IMR-90 (cell line): ENCODE results near the gene UGT1A1. TPM values are rescaled to one million over a fixed set of nuclear protein-coding genes. Genes with fewer than 3 reads are reported as not detected.

ENCODE experiments used
- ATAC-seq: fragments of 200-7000 bp; cut with Tn5 transposase; 2 replicates; pipeline ENCODE4 v1.9.1; 2020; ENCODE audit warnings: low read depth, mild to moderate bottlenecking, moderate library complexity
- BruUV-seq: library from RNA; stranded (reverse); fragments of 400-500 nt; replicated peaks from 2 replicates; lab custom pipeline; 2021; lab: Mats Ljungman, UMichigan
- CTCF ChIA-PET: fragments of 300-600 bp; formaldehyde crosslinking; extraction: SDS; loops from one replicate; lab custom pipeline; 2021; ENCODE audit warnings: antibody characterized with exemption; lab: Yijun Ruan, JAX
- POLR2A ChIA-PET: fragments of 300-600 bp; sonication (Branson Sonifier 250); formaldehyde crosslinking; loops from one replicate; lab custom pipeline; 2022; ENCODE audit warnings: antibody characterized with exemption; ENCODE audit not compliant: unreplicated experiment; lab: Charles Lee
- DNase-seq: peaks from one replicate; pipeline ENCODE4 v3.0.0; 2013
- H2AFZ ChIP-seq: replicated peaks from 2 replicates; pipeline ENCODE3; 2013; ENCODE audit warnings: low read length, mild to moderate bottlenecking; ENCODE audit not compliant: poor library complexity
- H2AK5ac ChIP-seq: 2 replicates; pipeline ENCODE4 v1.6.1; 2013; ENCODE audit warnings: low read depth, low read length, inconsistent platforms
- H2AK9ac ChIP-seq: replicated peaks from 2 replicates; pipeline ENCODE3; 2013; ENCODE audit warnings: mild to moderate bottlenecking, low read depth, low read length, moderate library complexity; ENCODE audit not compliant: poor library complexity
- H2BK120ac ChIP-seq: 2 replicates; pipeline ENCODE4 v1.6.1; 2013; ENCODE audit warnings: low read depth, low read length, inconsistent platforms
- H2BK15ac ChIP-seq: 3 replicates; pipeline ENCODE4 v1.6.1; 2013; ENCODE audit warnings: low read depth, low read length, inconsistent platforms
- H2BK20ac ChIP-seq: 2 replicates; pipeline ENCODE4 v1.6.1; 2013; ENCODE audit warnings: low read depth, mild to moderate bottlenecking, inconsistent platforms, low read length, moderate library complexity
- H2BK5ac ChIP-seq: 2 replicates; pipeline ENCODE4 v1.6.1; 2013; ENCODE audit warnings: mild to moderate bottlenecking, low read depth, low read length, inconsistent platforms; ENCODE audit not compliant: poor library complexity, severe bottlenecking
- H3K14ac ChIP-seq: replicated peaks from 2 replicates; pipeline ENCODE4 v1.6.1; 2013; ENCODE audit warnings: low read depth, low read length, inconsistent platforms
- H3K18ac ChIP-seq: 2 replicates; pipeline ENCODE4 v1.6.1; 2013; ENCODE audit warnings: low read depth, low read length, control low read depth
- H3K23ac ChIP-seq: 2 replicates; pipeline ENCODE4 v1.6.1; 2013; ENCODE audit warnings: low read depth, low read length, inconsistent platforms
- H3K27ac ChIP-seq: 2 replicates; pipeline ENCODE4 v1.5.1; 2013; ENCODE audit warnings: mild to moderate bottlenecking, control low read depth, low read length; ENCODE audit not compliant: insufficient read depth
- H3K27me3 ChIP-seq: 2 replicates; pipeline ENCODE4 v1.6.1; 2013; ENCODE audit warnings: low read length; ENCODE audit not compliant: control insufficient read depth, insufficient read depth
- H3K36me3 ChIP-seq: 2 replicates; pipeline ENCODE4 v1.6.1; 2013; ENCODE audit warnings: low read length, mixed read lengths; ENCODE audit not compliant: control insufficient read depth, insufficient read depth
- H3K4ac ChIP-seq: 2 replicates; pipeline ENCODE4 v1.6.1; 2013; ENCODE audit warnings: low read depth, low read length, inconsistent platforms
- H3K4me1 ChIP-seq: 2 replicates; pipeline ENCODE4 v1.6.1; 2013; ENCODE audit warnings: low read length, mixed read lengths; ENCODE audit not compliant: control insufficient read depth, insufficient read depth
- H3K4me2 ChIP-seq: 2 replicates; pipeline ENCODE4 v1.6.1; 2013; ENCODE audit warnings: low read depth, mild to moderate bottlenecking, control low read depth, low read length, moderate library complexity
- H3K4me3 ChIP-seq: 2 replicates; pipeline ENCODE4 v1.5.1; 2013; ENCODE audit warnings: low read depth, mild to moderate bottlenecking, control low read depth, low read length, moderate library complexity; ENCODE audit not compliant: insufficient read depth
- H3K56ac ChIP-seq: 2 replicates; pipeline ENCODE4 v1.6.1; 2013; ENCODE audit warnings: low read length, inconsistent platforms; ENCODE audit not compliant: insufficient read depth; ENCODE audit errors: extremely low read depth
- H3K79me1 ChIP-seq, 2 experiments: 2 replicates each; pipeline ENCODE4 v1.6.1; 2013; ENCODE audit warnings: low read length in 2 of 2, inconsistent platforms in 1 of 2, low read depth in 1 of 2
- H3K9ac ChIP-seq: 2 replicates; pipeline ENCODE4 v1.6.1; 2013; ENCODE audit warnings: low read depth, low read length, control low read depth
- H3K9me1 ChIP-seq: 2 replicates; pipeline ENCODE4 v1.6.1; 2013; ENCODE audit warnings: low read length, inconsistent platforms; ENCODE audit not compliant: insufficient read depth
- H3K9me3 ChIP-seq: 2 replicates; pipeline ENCODE4 v1.6.1; 2013; ENCODE audit warnings: low read length; ENCODE audit not compliant: control insufficient read depth, insufficient read depth
- H4K20me1 ChIP-seq: 2 replicates; pipeline ENCODE4 v1.6.1; 2013; ENCODE audit warnings: low read length, inconsistent platforms; ENCODE audit not compliant: insufficient read depth
- H4K5ac ChIP-seq: 2 replicates; pipeline ENCODE4 v1.6.1; 2013; ENCODE audit warnings: mild to moderate bottlenecking, low read depth, low read length, control low read depth
- H4K8ac ChIP-seq, 2 experiments: 2 replicates each; pipeline ENCODE4 v1.6.1; 2013; ENCODE audit warnings: low read depth in 2 of 2, low read length in 2 of 2, control low read depth in 1 of 2, inconsistent platforms in 1 of 2
- H4K91ac ChIP-seq: 2 replicates; pipeline ENCODE4 v1.6.1; 2013; ENCODE audit warnings: low read depth, low read length, inconsistent platforms; ENCODE audit not compliant: insufficient read depth
- BHLHE40 ChIP-seq: fragments of 150-350 bp; IDR thresholded peaks from 2 replicates; pipeline ENCODE4 v1.6.1; 2016; ENCODE audit warnings: mild to moderate bottlenecking, low read depth, low read length
- CEBPB ChIP-seq: IDR thresholded peaks from 2 replicates; pipeline ENCODE4 v1.6.1; 2012; ENCODE audit warnings: low read depth, low read length, improper control_type of control experiment
- CHD1 ChIP-seq: IDR thresholded peaks from 2 replicates; pipeline ENCODE4 v1.6.1; 2012; ENCODE audit warnings: low read depth, low read length, improper control_type of control experiment
- CTCF ChIP-seq: conservative IDR thresholded peaks from 2 replicates; pipeline ENCODE4 v1.5.1; 2012; ENCODE audit warnings: mild to moderate bottlenecking, low read depth, low read length, improper control_type of control experiment
- FOS ChIP-seq: fragments of 150-350 bp; IDR thresholded peaks from 2 replicates; pipeline ENCODE4 v1.6.1; 2016; ENCODE audit warnings: low read depth, low read length
- MAFK ChIP-seq: IDR thresholded peaks from 2 replicates; pipeline ENCODE4 v1.6.1; 2012; ENCODE audit warnings: low read depth, low read length, improper control_type of control experiment
- MAZ ChIP-seq: IDR thresholded peaks from 2 replicates; pipeline ENCODE4 v1.6.1; 2012; ENCODE audit warnings: low read depth, mild to moderate bottlenecking, low read length, improper control_type of control experiment, moderate library complexity, borderline replicate concordance
- MXI1 ChIP-seq: IDR thresholded peaks from 2 replicates; pipeline ENCODE4 v1.6.1; 2012; ENCODE audit warnings: low read depth, mild to moderate bottlenecking, low read length, moderate library complexity, borderline replicate concordance
- NFE2L2 ChIP-seq: fragments of 150-350 bp; IDR thresholded peaks from 2 replicates; pipeline ENCODE4 v1.6.1; 2016; ENCODE audit warnings: low read depth, mild to moderate bottlenecking, low read length
- POLR2A ChIP-seq: IDR thresholded peaks from 2 replicates; pipeline ENCODE4 v1.6.1; 2012; ENCODE audit warnings: mild to moderate bottlenecking, low read depth, low read length
- RAD21 ChIP-seq: IDR thresholded peaks from 2 replicates; pipeline ENCODE4 v1.6.1; 2012; ENCODE audit warnings: low read length, improper control_type of control experiment
- RCOR1 ChIP-seq: IDR thresholded peaks from 2 replicates; pipeline ENCODE4 v1.6.1; 2012; ENCODE audit warnings: mild to moderate bottlenecking, low read length, improper control_type of control experiment; ENCODE audit not compliant: insufficient replicate concordance
- RFX5 ChIP-seq: IDR thresholded peaks from 2 replicates; pipeline ENCODE4 v1.8.0; 2012; ENCODE audit warnings: low read depth, mild to moderate bottlenecking, low read length, moderate library complexity
- SMC3 ChIP-seq: fragments of 150-350 bp; IDR thresholded peaks from 2 replicates; pipeline ENCODE4 v1.6.1; 2016; ENCODE audit warnings: low read depth, mild to moderate bottlenecking, antibody characterized with exemption, low read length, moderate library complexity
- USF2 ChIP-seq: fragments of 150-350 bp; IDR thresholded peaks from 2 replicates; pipeline ENCODE4 v1.6.1; 2017; ENCODE audit warnings: mild to moderate bottlenecking, antibody characterized with exemption, low read length, low read depth
- WGBS, 2 experiments: methylation state at CpG; one replicate each; pipeline versions ENCODE4 v1.1.5 to v1.1.7; 2013; ENCODE audit warnings: missing lambda C conversion rate in 2 of 2; ENCODE audit not compliant: insufficient read length in 1 of 2; ENCODE audit errors: extremely low coverage in 2 of 2; 5-methylcytosine and 5-hydroxymethylcytosine counted together
- dilution Hi-C: fragments of 300-500 bp; cut with HindIII; formaldehyde crosslinking; loops from one replicate; pipeline ENCODE4 v1.14.3; 2018; ENCODE audit warnings: low sequenced_read_pairs; ENCODE audit not compliant: unreplicated experiment
- in situ Hi-C: fragments of 300-500 bp; cut with MboI; formaldehyde crosslinking; loops from 3 replicates; pipeline ENCODE4 v1.14.3; 2019; ENCODE audit warnings: low sequenced_read_pairs, inconsistent platforms, mixed read lengths
- intact Hi-C: fragments of 100-400 bp; cut with micrococcal nuclease; formaldehyde crosslinking; loops from 2 replicates; pipeline ENCODE4 v1.10.0; 2022
- polyA plus RNA-seq, 3 experiments: library from polyadenylated mRNA; depleted of rRNA; stranded (reverse); fragments of >200 nt; gene quantifications; 2 replicates each; pipeline ENCODE4 v1.2.3, GENCODE V29; 2012; ENCODE audit warnings: low replicate concordance in 1 of 3
- total RNA-seq: library from RNA; depleted of rRNA; stranded (reverse); fragments of >200 nt; gene quantifications from 2 replicates; pipeline ENCODE4 v1.2.3, GENCODE V29; 2012
- TF ChIP-seq, protein P1 (sequence below): fragments of 150-350 bp; IDR thresholded peaks from 2 replicates; pipeline ENCODE4 v1.6.1; 2016; ENCODE audit warnings: low read depth, mild to moderate bottlenecking, low read length, moderate library complexity, borderline replicate concordance

Gene UGT1A1
- total and polyA plus RNA-seq, 2 of the 4 experiments (the other 2 are of a cell fraction), result not detected

DNA sequence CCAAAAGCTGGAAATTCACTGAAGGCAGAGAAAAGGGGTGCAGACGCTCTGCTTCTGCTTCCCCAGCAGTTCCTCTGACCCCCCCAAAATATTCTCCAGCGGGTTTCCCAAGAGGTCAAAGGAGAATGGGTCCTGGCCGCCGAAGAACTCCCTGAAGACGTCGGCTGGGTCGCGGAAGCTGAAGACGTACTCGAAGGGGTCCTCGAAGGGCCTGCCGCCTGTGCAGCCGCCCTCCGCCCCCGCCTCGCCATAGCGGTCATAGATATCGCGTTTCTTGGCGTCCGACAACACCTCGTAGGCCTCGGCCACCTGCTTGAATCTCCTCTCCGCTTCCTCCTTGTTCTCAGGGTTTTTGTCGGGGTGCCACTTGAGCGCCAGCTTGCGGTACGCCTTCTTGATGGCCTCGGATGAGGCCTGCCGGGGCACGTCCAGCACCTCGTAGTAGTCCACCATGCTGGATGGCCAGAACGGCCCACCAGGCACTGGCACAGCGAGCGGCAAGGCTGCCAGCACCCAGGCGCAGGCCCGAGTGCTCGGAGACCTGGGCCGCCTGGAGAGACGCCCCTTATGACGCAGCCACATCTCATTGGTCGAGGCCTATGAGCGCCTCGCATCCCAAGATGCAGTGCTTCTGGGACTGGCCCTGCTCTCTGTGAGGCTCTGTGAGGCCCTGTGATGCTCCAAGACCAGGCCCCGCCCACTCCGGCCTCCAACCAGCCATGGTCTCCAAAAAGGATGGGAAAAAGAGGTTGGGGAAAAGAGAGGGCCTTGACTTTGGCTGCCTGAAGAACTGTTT is 16.4 kb upstream of the UGT1A1 start:
- Histone ChIP-seq H2AFZ (no peak overlapping the region), H2BK120ac (no peak overlapping the region), H3K9ac (no peak overlapping the region), H3K79me1 (no peaks in the 10 kb centered on the region), H2BK15ac (no peak overlapping the region), H3K56ac (no peak overlapping the region), H3K14ac (no peak overlapping the region), H3K23ac (no peak overlapping the region), H2AK9ac (no peak overlapping the region), H4K20me1 (no peaks in the 10 kb centered on the region), H3K27ac (no peak overlapping the region), H4K8ac (no peak overlapping the region), H4K5ac (no peak overlapping the region), H3K9me3 (no peaks in the 10 kb centered on the region), H3K4me2 (no peak overlapping the region), H2AK5ac (no peak overlapping the region), H3K4ac (no peak overlapping the region), H2BK20ac (no peak overlapping the region), H3K9me1 (no peaks in the 10 kb centered on the region), H3K4me3 (no peak overlapping the region), H3K18ac (no peak overlapping the region), H3K4me1 (no peaks in the 10 kb centered on the region), H3K27me3 (no peaks in the 10 kb centered on the region; the same call in 1 of the 2 replicates), H4K91ac (no peak overlapping the region), H3K36me3 (no peaks in the 10 kb centered on the region), H2BK5ac (no peak overlapping the region)
- dilution Hi-C loops (no loop called here), intact Hi-C loops (no loop called here), in situ Hi-C loops (no loop called here)
- no peak for ATAC-seq
- BruUV-seq, result no TSS peak
- no peak for TF ChIP-seq BHLHE40
- no peak for TF ChIP-seq USF2
- TF ChIP-seq CEBPB, result no peak
- TF ChIP-seq RFX5, result no peak
- TF ChIP-seq CTCF, result no peak
- TF ChIP-seq RAD21, result no peak
- no peak for TF ChIP-seq NFE2L2
- no peak for TF ChIP-seq RCOR1
- TF ChIP-seq SMC3, result no peak
- no peak for TF ChIP-seq MAFK
- no peak for TF ChIP-seq CHD1
- no peak for TF ChIP-seq POLR2A
- TF ChIP-seq MAZ, result no peak
- no peak for TF ChIP-seq MXI1
- TF ChIP-seq, protein P1, sequence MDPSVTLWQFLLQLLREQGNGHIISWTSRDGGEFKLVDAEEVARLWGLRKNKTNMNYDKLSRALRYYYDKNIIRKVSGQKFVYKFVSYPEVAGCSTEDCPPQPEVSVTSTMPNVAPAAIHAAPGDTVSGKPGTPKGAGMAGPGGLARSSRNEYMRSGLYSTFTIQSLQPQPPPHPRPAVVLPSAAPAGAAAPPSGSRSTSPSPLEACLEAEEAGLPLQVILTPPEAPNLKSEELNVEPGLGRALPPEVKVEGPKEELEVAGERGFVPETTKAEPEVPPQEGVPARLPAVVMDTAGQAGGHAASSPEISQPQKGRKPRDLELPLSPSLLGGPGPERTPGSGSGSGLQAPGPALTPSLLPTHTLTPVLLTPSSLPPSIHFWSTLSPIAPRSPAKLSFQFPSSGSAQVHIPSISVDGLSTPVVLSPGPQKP, result no peak
- TF ChIP-seq FOS, result no peak
- POLR2A ChIA-PET, result no interaction called here
- DNase-seq, result no peak
- CTCF ChIA-PET, result no interaction called here
- 85% methylated on average over 16 of the region's 46 CpGs; no CpG with 5 or more reads in 1 of the 2 experiments for WGBS, 2 experiments
